ENCODE results near the gene WDPCP. TPM values are rescaled to one million over a fixed set of nuclear protein-coding genes. Genes with fewer than 3 reads are reported as not detected.

The WDPCP gene
- total and polyA plus RNA-seq, 2 of the 13 experiments (the other 11 are each of a cell fraction or from before 2014, with no cell fraction given) = 2.9 to 5.2 TPM

DNA sequence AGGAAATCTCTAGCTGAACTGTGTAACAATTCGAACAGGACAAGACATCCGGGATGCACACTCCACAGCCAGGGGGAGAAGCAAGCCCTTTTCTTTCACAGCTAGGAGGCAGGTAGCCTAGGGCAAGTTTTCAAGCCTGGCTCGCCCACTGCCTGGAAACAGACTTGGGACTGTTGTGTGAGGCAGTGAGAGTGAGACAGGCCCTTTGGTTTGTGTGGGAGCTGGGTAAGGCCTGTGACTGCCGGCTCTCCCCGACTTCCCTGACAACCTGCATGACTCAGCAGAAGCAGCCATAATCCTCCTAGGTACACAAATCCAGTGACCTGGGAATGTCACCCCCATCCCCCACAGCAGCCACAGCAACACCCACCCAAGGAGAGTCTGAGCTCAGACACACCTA lies 179.7 kb downstream of the WDPCP start (continued):
- TF ChIP-seq ZNF775 (CRISPR knock-in tag; IDR thresholded peaks at IDR 0.05; ENCODE audit: borderline replicate concordance) = no peak

DNA sequence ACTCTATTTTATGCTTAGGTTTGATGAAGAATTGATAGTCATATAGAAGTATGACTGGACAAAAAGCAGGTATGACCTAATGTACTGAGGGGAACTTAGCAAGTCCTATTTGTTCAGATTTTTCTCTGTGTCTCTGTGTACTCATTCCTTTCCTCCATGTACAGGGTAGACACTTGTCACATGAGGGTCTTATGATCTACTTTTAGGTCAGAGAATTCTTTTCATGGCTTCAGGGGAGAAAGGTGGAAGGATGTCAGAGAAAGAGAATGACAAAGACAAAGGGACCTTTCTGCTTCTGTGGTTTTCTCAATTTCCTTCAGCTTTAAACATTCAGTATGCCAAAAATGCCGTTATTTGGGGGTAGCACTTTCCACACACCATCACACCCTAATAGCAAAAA lies 181.6 kb downstream of the WDPCP start:
- intact Hi-C loops (cut with micrococcal nuclease; ENCODE audit: unreplicated experiment) (no loop called here), in situ Hi-C loops (cut with HindIII; ENCODE audit: extremely low pct_ligation_motif_present, low pct_unique_long_range_greater_than_20kb) (no loop called here)
- BruUV-seq (replicated peaks) = no TSS peak
- no peak for DNase-seq (ENCODE audit: low spot score)
- no peak overlapping the region for H3K4me2 ChIP-seq (ENCODE audit: low read depth, low read length)
- no peaks in the 10 kb centered on the region for H3K79me2 ChIP-seq (ENCODE audit: insufficient read depth, low read length)
- 89% methylated on average over 1 of the region's 1 CpG for WGBS (ENCODE audit: low lambda C conversion rate)
- H3K27me3 ChIP-seq (ENCODE audit: control insufficient read depth in 1 of 2, insufficient read depth in 2 of 2, low read length in 2 of 2) = no peaks in the 10 kb centered on the region
- CTCF ChIA-PET (ENCODE audit: low intra/inter-chr PET ratio, low total read pairs) = no interaction called here
- POLR2A ChIA-PET = no interaction called here
- no peak overlapping the region for H3K9ac ChIP-seq (ENCODE audit: insufficient read depth, low read depth, low read length)
- no peak overlapping the region for H2AFZ ChIP-seq (ENCODE audit: low read length)
- no peak for FAIRE-seq
- no peak overlapping the region for H3K4me3 ChIP-seq (replicated peaks in 1 of 3; ENCODE audit: insufficient read depth in 1 of 3, low read depth in 2 of 3, low read length in 3 of 3)
- H3K4me1 ChIP-seq (ENCODE audit: insufficient read depth, low read length) = peaks cover 9% of the 10 kb centered on the region
- no peaks in the 10 kb centered on the region for H3K36me3 ChIP-seq (replicated peaks in 1 of 2; ENCODE audit: control insufficient read depth in 1 of 2, insufficient read depth in 2 of 2, low read length in 2 of 2)
- no peak for TF ChIP-seq ELF3 (CRISPR knock-in tag; IDR thresholded peaks at IDR 0.05)
- no peak for TF ChIP-seq NR2F2 (IDR thresholded peaks at IDR 0.05; ENCODE audit: borderline replicate concordance, low read depth)
- TF ChIP-seq POLR2A (IDR thresholded peaks at IDR 0.05; ENCODE audit: insufficient read depth in 1 of 2, low read depth in 2 of 2, low read length in 2 of 2) = no peak
- no peak for TF ChIP-seq SMARCC2 (IDR thresholded peaks at IDR 0.05)
- TF ChIP-seq ZNF737 (CRISPR knock-in tag; IDR thresholded peaks at IDR 0.05; ENCODE audit: borderline replicate concordance) = no peak
- no peak for TF ChIP-seq KDM5A (IDR thresholded peaks at IDR 0.05; ENCODE audit: borderline replicate concordance, low read length)
- no peak for TF ChIP-seq KAT8 (CRISPR knock-in tag; IDR thresholded peaks at IDR 0.05)
- TF ChIP-seq, protein P1, sequence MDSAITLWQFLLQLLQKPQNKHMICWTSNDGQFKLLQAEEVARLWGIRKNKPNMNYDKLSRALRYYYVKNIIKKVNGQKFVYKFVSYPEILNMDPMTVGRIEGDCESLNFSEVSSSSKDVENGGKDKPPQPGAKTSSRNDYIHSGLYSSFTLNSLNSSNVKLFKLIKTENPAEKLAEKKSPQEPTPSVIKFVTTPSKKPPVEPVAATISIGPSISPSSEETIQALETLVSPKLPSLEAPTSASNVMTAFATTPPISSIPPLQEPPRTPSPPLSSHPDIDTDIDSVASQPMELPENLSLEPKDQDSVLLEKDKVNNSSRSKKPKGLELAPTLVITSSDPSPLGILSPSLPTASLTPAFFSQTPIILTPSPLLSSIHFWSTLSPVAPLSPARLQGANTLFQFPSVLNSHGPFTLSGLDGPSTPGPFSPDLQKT (CRISPR knock-in tag; IDR thresholded peaks at IDR 0.05; ENCODE audit: borderline replicate concordance) = no peak
- TF ChIP-seq, protein P2, sequence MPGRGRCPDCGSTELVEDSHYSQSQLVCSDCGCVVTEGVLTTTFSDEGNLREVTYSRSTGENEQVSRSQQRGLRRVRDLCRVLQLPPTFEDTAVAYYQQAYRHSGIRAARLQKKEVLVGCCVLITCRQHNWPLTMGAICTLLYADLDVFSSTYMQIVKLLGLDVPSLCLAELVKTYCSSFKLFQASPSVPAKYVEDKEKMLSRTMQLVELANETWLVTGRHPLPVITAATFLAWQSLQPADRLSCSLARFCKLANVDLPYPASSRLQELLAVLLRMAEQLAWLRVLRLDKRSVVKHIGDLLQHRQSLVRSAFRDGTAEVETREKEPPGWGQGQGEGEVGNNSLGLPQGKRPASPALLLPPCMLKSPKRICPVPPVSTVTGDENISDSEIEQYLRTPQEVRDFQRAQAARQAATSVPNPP (CRISPR knock-in tag; IDR thresholded peaks at IDR 0.05) = no peak
- H3K9me3 ChIP-seq (ENCODE audit: low read length) = no peaks in the 10 kb centered on the region
- H3K27ac ChIP-seq (ENCODE audit: extremely low read length, insufficient read depth, low read length) = no peak overlapping the region
- no peak for ATAC-seq
- H4K20me1 ChIP-seq (ENCODE audit: insufficient read depth, low read length) = no peaks in the 10 kb centered on the region

Data from HepG2 (cell line).